Epidermal melanocyte (primary cell): Measurements from ENCODE around the gene TDRD6.

Experiments
- DNase-seq: peaks from one replicate; pipeline ENCODE4 v3.0.0; 2011; ENCODE audit warnings: low spot score; ENCODE audit not compliant: insufficient read length

The TDRD6 gene

GRCh38 chr6:46688117-46688965, 656 bp downstream of the TDRD6 start:
- DNase-seq, result no peak

DNA sequence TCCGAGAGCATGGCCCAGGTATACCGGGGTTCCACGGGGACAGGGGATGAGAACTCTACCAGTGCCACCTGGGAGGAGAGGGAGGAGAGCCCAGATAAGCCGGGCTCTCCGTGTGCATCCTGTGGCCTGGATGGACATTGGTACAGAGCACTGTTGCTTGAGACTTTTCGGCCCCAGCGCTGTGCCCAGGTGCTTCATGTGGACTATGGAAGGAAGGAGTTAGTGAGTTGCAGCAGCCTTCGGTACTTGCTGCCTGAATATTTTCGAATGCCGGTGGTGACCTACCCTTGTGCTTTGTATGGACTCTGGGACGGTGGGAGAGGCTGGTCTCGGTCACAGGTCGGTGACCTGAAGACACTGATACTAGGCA, 1.3 kb downstream of the TDRD6 start:
- no peak for DNase-seq

DNA sequence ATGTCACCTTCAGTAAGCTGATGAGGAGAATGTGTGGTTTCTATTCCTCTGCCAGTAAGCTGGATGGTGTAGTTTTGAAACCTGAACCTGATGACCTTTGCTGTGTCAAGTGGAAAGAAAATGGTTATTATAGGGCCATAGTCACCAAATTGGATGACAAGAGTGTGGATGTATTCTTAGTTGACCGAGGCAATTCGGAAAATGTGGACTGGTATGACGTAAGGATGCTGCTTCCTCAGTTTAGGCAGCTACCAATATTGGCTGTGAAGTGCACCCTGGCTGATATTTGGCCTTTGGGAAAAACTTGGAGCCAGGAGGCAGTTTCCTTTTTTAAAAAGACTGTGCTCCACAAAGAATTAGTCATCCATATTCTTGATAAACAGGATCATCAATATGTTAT, 2.0 kb downstream of the TDRD6 start:
- DNase-seq, result no peak

GRCh38 chr6:46690141-46690755, 2.6 kb downstream of the TDRD6 start:
- DNase-seq, result no peak

GRCh38 chr6:46690911-46691451, 3.3 kb downstream of the TDRD6 start:
- no peak for DNase-seq

- DNase-seq, result no peak
Observed at GRCh38 chr6:46699970-46700369, 12.3 kb downstream of the TDRD6 start.

DNA sequence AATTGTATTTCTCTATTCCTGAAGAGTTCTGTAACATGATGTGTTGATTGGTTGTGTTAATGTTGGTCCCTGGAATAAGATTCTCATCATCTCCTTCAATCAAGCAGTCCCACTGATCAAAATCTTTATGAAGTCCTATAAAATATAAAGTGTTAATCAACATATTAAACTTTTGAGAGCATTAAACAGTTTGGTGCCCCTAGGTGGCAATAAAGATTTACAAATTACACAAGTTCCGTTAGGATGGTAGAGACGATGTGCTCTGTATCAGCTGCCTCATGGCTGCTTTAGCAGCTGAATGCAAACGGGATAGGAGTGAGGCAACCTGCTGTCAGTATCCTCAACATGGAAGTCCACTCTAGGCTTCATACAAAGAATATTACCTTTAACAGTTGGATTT, 16.9 kb downstream of the TDRD6 start:
- DNase-seq, result no peak

- no peak for DNase-seq
Observed at GRCh38 chr6:46706464-46706863, 18.8 kb downstream of the TDRD6 start.

DNA sequence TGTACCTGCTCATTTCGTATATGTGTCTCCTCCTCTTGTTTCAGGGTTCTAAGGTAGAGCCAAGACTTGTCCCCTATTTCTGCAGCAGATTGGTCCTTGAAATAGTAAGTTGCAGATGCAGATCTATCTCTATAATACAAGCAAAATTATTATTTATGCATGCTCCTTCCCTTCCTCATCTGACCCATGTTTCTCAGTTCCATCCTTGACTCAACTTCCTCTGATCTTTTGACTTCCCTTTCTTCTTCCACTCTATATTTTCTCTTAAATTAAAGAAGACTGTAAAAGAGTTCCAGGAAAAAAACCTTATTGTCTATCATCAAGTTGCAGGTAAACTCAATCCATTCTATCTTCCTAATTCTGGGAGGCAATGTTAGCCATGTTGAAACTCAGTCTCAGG, 23.8 kb downstream of the TDRD6 start:
- DNase-seq, result no peak

- DNase-seq, result no peak
Observed at GRCh38 chr6:46715141-46715540, 27.5 kb downstream of the TDRD6 start.

- DNase-seq, result no peak
Observed at GRCh38 chr6:46719099-46719498, 31.4 kb downstream of the TDRD6 start.

DNA sequence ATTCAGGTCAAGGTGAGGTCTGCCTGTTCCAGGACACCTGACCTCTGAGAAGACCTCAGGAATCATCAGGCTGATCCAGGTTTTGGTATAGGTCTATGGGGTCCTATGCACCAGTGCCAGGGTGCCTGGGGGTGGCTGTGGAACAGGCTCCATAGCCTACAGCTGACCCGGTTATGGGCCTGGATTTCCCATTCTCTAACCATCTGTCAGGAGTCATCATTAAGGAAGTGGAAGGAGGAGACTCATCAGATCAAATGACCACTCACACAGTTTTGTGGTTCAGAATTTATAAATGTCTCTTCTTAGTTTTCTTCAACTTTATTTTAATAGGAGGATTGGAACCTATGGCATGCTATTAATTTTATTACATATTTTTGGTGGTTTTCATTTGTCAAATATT, 32.7 kb downstream of the TDRD6 start:
- no peak for DNase-seq

- DNase-seq, result no peak
Observed at GRCh38 chr6:46729787-46730326, 42.2 kb downstream of the TDRD6 start.

GRCh38 chr6:46730921-46731461, 43.3 kb downstream of the TDRD6 start:
- DNase-seq, result no peak

DNA sequence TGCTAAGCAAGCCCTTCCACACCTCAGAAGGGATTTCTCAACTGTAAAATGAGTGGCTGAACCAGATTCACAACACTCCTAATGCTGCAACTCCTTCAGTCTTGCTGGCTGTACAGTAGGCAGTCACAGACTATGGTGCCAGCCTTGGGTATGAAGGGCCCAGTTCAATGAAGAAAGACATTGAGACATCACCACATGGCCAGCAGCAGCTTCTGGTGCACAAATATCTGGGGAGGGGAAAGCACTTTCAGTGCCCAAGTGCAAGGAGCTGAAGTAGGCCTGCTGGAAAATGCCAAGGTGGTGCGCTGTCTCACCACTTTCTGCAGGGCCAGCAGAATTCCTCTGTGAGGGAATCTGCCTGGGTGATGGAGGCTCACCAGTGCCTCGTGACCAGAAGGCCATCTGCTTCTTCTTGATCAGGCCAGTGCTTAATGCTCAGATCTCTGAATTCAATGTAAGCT, 45.7 kb downstream of the TDRD6 start:
- DNase-seq, result no peak

DNA sequence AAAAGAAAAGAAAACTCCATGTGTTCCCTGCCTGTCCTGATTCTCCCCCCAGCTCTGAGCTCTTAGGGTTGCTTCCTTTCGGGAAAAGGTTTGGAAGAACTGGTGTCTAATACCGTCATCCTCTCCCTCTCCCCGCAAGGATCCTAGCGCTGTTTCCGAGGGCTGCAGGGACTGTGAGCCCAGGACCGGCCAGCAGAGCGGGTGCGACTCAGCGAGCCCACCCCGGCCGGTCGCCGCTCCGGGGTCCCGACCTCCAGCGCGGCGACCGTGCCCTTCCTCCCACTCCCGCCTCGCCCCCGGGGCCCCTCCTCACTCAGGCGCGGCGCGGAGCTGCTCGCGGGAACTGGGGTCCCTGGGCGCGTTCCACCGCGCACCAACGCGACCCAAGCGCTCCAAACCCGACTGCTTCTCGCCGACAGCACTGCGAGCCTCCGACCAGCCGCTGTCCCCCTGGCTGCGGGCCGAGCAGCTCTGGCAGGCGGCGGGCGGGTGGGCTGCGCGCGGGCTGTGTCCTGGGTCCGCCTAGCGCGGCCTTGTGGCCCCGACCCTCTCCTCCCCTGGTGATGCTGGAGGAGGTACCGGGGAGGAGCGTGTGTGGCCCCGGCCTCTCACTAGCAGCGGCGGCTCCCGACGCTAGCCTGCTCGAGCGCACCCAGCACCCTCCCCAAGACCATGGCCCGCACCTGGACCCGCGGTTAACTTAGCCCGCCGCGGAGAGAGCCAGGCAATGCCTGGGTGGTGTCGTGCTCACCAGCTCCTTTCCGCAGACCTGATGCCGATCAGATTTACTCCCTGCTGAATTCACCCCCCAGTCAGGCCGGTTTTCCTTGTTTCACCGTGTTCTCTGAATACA, 47.4 kb downstream of the TDRD6 start, which contains the start of gene PLA2G7:
PLA2G7 (minus strand) TSS at position 509 of the 853 bp plus-strand sequence. CDS start 12,484 bp downstream, outside the sequence.
- peak; percentile 24 for DNase-seq

- DNase-seq, result no peak
Observed at GRCh38 chr6:46735720-46736031, 48.0 kb downstream of the TDRD6 start.

- no peak for DNase-seq
Observed at GRCh38 chr6:46736906-46737305, 49.2 kb downstream of the TDRD6 start.

GRCh38 chr6:46741482-46741881, 53.8 kb downstream of the TDRD6 start:
- no peak for DNase-seq

GRCh38 chr6:46741910-46742309, 54.2 kb downstream of the TDRD6 start:
- no peak for DNase-seq
